Hematopoietic multipotent progenitor cell treated with erythropoietin and hydrocortisone succinate and interleukin-3 and kit ligand, for 15 days (in vitro differentiated cells): ENCODE results near the gene ZFP36L2.

ENCODE experiments used
- DNase-seq: peaks from one replicate; pipeline ENCODE4 v3.0.0-alpha.2; 2015; ENCODE audit warnings: low spot score

The ZFP36L2 gene

GRCh38 chr2:43248621-43249020 is 22.2 kb upstream of the ZFP36L2 start:
- DNase-seq: no peak

GRCh38 chr2:43246641-43247040 is 20.2 kb upstream of the ZFP36L2 start:
- DNase-seq: no peak

GRCh38 chr2:43241558-43241957 is 15.2 kb upstream of the ZFP36L2 start:
- DNase-seq: no peak

GRCh38 chr2:43240766-43241150 is 14.4 kb upstream of the ZFP36L2 start:
- DNase-seq: no peak

- no peak for DNase-seq
These were observed 13.8 kb upstream of the ZFP36L2 start for GRCh38 chr2:43239981-43240765.

- no peak for DNase-seq
These were observed 12.4 kb upstream of the ZFP36L2 start for GRCh38 chr2:43238813-43239212.

- no peak for DNase-seq
These were observed 11.8 kb upstream of the ZFP36L2 start for GRCh38 chr2:43238176-43238575.

- no peak for DNase-seq
These were observed 7.1 kb upstream of the ZFP36L2 start for GRCh38 chr2:43233218-43234212.

- no peak for DNase-seq
These were observed 4.8 kb upstream of the ZFP36L2 start for GRCh38 chr2:43230951-43231827.

GRCh38 chr2:43230351-43230885 is 4.0 kb upstream of the ZFP36L2 start:
- DNase-seq: no peak

- DNase-seq: no peak
These were observed 2.6 kb upstream of the ZFP36L2 start for GRCh38 chr2:43228756-43229659.

- peak; percentile 72 for DNase-seq
These were observed 1.9 kb upstream of the ZFP36L2 start for GRCh38 chr2:43228321-43228751.

GRCh38 chr2:43227830-43228281 is 1.4 kb upstream of the ZFP36L2 start:
- no peak for DNase-seq

- DNase-seq: peak; percentile 76
These were observed 786 bp upstream of the ZFP36L2 start for GRCh38 chr2:43226955-43227829.

GRCh38 chr2:43225788-43226557 is 433 bp downstream of the ZFP36L2 start:
- DNase-seq: peak; percentile 52

GRCh38 chr2:43225093-43225787 is 1.2 kb downstream of the ZFP36L2 start:
- DNase-seq: peak; percentile 59

- DNase-seq: peak; percentile 46
These were observed 1.8 kb downstream of the ZFP36L2 start for GRCh38 chr2:43224571-43225092.

GRCh38 chr2:43224131-43224570 is 2.3 kb downstream of the ZFP36L2 start:
- DNase-seq: peak; percentile 80
